ENCODE results near the gene CTNNA3.
A peak's percentile ranks its signal among the peaks of the same experiment; 100 is the strongest.

Gene CTNNA3

GRCh38 chr10:65892284-65892683 is 1803.7 kb downstream of the CTNNA3 start:
- DNase-seq = peak; percentile 38

GRCh38 chr10:65891073-65891981 is 1804.7 kb downstream of the CTNNA3 start:
- peak; percentile 88 for DNase-seq

GRCh38 chr10:65864529-65864928 is 1831.5 kb downstream of the CTNNA3 start:
- no peak for DNase-seq

- no peak for DNase-seq
Observed at GRCh38 chr10:65864036-65864435, 1832.0 kb downstream of the CTNNA3 start.
